ENCODE results near the gene SLC25A17.

DNA sequence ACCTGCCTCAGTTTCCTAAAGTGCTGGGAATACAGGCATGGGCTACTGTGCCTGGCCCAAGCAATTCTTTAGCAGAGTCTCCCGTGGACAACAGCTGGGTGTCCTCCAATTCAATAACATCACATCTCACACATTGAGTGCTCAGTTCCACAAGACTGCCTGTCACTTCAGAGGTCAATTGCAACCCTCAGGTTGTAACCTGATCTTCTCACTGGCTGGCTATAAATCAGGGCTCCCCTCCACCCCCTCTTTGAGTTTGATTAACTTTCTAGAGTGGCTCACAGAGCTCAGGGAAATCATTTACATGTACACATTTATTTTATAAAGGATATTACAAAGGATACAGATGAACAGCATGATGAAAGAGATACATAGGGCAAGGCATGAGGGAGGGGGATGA lies 71.8 kb downstream of the SLC25A17 start:
- TF ChIP-seq, protein P1, sequence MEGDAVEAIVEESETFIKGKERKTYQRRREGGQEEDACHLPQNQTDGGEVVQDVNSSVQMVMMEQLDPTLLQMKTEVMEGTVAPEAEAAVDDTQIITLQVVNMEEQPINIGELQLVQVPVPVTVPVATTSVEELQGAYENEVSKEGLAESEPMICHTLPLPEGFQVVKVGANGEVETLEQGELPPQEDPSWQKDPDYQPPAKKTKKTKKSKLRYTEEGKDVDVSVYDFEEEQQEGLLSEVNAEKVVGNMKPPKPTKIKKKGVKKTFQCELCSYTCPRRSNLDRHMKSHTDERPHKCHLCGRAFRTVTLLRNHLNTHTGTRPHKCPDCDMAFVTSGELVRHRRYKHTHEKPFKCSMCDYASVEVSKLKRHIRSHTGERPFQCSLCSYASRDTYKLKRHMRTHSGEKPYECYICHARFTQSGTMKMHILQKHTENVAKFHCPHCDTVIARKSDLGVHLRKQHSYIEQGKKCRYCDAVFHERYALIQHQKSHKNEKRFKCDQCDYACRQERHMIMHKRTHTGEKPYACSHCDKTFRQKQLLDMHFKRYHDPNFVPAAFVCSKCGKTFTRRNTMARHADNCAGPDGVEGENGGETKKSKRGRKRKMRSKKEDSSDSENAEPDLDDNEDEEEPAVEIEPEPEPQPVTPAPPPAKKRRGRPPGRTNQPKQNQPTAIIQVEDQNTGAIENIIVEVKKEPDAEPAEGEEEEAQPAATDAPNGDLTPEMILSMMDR (IDR thresholded peaks at IDR 0.05; ENCODE audit: insufficient read depth, low read length, poor library complexity, severe bottlenecking) = no peak
- TF ChIP-seq EZH2phosphoT487 (conservative IDR thresholded peaks at IDR 0.05; ENCODE audit: low read length) = no peak

All from SU-DHL-6 (cell line).